Stimulated activated CD8-positive, alpha-beta memory T cell treated with anti-CD3 and anti-CD28 coated beads, Interleukin-12 subunit alpha, Interleukin-12 subunit beta, amount 100 ng/mL, for 24 hours (primary cell): ENCODE results near the gene NDUFS6.
"Not testable (repeated sequence)": the region's sequence is repeated elsewhere in the genome, so short reads cannot be mapped to it uniquely, and the experiment has no call there.

Experiments
- DNase-seq: peaks from one replicate; pipeline ENCODE4 v3.0.0-alpha.2; 2020; ENCODE audit errors: extremely low read depth

Gene NDUFS6

DNA sequence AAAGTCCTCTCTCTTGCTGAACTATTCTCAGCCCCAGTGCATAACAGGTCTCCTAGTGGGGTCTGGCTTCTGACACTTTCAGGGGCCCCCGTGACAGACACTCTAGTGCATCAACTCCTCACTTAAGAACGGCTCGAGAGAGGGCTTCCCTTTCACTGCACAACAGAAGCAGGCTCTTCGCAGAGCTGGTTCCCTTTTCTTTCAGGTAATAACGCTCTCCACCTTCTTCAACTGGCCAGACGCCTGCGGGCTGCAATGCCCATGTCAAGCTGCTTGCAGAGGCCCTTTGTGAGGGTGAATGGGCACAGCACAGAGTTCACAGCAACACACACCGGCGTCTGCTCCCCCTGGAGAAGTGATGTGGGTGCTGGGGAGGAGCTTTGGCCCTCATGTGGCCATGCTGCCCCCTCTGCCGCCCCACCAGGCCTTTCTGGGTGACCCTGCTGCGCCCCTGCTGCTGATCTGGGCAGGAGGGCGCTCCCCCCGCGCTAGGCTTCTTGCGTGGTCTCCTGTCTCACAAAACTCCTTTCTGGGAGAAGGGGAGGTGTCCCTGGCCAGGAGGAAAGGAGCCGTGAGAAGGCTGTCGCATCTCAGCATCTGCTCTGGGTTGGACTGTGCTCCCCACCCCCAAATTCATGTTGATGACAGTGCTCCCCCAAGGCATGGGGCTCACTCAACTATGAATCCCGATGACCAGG lies 4.0 kb upstream of the NDUFS6 start:
- no peak for DNase-seq

DNA sequence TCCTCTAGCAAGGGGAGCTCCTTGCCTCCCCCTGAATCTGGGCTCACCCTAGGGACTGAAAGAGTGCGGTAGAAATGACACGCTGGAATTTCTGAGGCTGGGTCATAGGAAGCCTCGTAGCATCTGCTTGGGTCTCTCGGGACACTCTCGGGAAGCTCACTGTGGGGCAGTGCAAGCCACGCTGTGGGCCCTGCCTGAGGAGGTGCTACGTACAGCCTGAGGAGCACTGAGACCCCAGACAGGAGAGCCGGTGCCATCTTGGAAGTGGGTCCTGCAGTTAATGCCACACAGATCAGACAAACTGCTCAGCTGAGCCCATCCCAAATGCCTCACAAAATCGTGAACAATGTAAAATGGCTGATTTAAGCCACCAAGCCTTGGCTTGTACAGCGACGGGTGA lies 3.4 kb upstream of the NDUFS6 start:
- no peak for DNase-seq

DNA sequence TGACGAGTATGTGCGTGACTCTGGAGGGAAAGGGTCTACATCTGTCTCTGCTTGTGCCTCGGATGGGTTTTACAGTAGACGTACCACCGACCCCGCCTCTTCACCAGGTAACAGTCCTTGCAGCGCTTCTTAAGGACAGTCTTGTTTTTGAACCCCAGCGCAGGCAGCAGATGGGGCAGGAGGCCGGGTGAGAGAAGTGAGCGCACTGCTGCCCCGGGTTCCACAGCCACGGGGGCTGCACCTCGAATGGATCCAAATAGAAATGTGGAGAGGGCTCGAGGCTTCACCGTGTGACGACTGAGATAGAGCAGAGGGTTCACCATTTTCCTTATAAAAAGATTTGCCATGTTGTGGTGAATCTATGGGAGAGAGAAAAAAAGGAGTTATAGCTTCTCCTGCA lies 2.6 kb upstream of the NDUFS6 start:
- not testable (repeated sequence) for DNase-seq

DNA sequence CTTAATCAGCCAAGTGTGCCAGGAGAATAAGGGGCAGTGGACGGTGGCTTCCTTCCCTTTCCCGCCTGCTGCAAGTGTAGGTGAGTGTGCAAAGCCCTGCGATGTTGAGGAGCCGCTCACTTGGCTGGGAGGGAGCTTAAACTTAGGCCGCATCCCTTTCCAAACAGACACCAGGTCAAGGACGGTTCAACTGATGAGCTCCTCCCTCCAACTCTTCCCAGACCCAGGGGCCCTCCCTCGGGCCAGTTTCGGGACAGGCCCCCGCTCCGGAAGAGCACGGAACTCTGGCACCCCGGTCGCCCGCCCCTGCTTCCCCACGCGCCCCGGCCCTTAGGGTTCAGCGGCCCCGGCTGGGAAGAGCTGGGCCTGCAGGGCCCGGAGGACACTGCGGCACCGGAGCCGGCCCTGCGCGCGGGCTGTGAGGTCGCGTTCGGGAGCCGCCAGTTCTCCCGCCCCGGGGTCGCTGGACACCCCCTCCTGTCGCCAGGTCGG lies 2.1 kb upstream of the NDUFS6 start:
- no peak for DNase-seq

DNA sequence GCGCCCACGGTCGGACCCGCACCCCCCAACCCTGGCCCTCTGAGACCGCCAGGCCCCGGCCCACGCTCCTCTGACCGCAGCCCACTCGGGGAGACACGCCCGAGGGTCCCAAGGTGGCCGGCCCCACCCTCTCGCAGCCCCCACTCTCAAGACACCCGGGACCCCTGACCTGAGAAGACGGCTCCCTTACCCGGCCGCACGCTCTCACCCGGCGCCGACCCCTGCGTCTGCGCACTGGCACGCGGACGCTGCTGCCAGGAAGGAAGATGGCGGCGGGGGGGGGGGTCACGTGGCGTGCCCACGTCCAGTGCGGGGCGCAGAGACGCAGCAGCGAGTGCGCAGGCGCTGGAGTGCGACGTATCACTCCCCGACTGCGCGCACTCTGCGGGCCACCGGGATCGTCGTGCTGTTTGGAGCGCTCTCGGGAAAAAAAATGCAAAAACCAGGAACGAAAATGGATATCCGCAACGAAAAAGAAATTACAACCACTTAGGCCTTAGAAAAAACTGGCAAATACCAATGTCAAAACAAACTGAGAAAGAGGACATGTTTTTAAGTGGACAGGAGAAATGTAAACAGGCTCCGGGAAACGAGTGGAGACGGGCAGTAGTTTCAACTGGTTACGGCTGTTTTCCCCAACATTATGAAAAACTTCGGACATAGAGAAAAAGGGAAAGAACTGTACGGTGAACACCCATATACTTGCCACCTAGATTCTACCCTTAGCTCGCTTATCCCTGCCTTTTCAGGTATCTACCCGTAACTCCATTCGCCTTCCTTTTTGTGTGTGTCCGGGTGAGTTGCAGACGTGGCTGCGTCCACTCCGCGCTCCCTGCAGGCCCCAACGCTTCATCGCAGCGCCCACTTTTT lies 1.4 kb upstream of the NDUFS6 start, which contains the start of gene MRPL36:
TSS of gene MRPL36 (minus strand) at position 236 of the 870 bp plus-strand sequence. CDS start 902 bp downstream, outside the sequence.
- DNase-seq = peak; percentile 92

DNA sequence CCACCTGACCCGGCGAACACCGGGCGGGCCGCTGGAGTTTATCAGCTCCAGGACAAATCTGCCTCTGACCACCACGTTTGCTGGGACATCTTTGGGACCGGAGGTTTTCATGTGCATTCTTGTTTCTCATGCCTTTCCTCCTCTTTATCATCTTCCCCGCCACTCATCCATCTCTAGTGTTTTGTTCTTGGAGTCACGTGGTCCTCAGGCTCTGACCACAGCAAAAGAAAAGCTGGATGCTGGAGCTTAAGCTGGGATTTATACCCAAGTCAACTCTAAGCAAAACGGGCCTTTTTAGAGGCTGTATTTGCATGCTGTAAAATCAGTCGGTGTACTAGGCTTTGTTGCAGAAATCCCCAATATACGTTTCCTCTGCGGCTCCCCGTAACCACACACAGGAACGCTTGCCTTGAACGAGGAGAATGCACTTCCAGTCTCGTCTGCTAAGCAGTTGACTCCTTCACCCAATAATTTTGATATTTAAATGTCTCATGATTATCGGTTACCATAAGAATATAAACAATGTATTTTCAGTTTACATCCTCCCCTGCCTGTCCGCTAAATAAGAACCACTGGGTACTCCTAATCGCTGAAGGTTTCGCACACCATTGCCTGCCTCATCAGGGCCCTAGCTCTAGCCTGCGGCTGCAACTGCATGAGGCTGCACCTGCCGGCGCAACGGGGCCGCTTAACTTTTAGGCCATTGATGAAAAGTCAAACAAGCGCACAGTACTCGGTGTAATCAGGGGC lies 560 bp upstream of the NDUFS6 start:
- DNase-seq = no peak

DNA sequence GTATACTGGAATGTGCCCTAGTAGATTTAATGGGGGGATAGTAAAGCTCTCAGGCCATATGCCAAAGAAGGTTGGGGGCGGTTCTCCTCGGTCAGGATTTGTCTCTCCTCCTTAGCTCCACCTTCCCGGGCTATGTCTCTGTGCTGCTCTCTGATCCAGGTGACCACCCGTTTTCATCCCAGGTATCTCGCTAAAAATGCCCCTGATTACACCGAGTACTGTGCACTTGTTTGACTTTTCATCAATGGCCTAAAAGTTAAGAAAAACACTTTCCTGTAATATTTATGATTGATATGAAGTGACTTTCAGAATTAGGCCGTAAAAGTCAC lies 724 bp downstream of the NDUFS6 start:
- no peak for DNase-seq

DNA sequence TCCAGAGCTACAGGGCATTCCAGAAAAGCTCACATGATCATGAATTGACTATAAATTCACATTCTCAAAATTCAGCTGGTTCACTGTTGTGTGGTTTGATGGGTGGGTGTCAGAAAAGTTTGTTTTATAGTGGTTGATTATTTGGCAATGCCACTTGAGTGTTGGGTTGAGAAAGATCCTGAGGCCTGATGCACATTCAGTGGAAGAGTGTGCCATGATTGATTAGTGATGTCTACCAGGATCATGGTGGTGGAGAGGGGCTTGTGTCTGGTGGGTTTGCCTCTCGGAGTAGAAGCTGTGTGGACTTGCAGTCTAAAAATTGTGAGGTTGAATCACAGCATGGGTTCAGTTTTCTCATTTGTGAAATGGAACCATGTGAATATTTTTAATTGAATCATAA lies 2.0 kb downstream of the NDUFS6 start:
- no peak for DNase-seq

DNA sequence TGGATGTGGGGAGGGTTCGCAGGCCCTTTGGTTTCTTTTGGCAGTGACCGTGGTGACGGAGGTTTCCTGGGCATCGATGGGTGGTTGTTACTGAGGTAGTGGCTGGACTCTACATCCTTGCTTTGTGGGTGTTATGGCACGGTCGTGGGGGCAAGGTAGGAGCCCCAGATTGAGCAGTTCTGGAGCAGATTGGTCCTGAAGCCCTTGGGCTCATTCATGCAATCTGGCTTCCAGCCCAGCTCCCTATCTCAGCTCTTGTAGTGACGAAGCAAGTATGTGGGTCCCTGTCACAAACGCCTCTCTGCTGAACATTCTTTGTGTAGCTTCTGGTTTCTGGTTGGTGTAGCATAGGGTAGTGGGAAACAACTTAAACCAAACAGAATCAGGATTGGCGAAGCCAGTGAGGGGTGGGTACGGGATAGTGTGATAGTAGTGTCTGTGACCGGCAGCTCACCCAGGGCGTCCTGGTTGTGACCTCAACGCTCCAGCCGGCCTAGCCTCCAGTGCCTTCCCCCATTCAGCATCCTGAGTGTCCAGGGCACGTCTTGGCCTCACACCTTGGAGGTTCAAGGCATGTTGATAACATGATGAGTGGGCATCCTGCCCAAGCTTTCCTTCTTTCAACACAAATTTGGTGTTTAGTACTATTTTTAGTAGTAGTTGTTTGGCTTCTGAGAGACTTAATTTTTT lies 2.9 kb downstream of the NDUFS6 start:
- DNase-seq = no peak

DNA sequence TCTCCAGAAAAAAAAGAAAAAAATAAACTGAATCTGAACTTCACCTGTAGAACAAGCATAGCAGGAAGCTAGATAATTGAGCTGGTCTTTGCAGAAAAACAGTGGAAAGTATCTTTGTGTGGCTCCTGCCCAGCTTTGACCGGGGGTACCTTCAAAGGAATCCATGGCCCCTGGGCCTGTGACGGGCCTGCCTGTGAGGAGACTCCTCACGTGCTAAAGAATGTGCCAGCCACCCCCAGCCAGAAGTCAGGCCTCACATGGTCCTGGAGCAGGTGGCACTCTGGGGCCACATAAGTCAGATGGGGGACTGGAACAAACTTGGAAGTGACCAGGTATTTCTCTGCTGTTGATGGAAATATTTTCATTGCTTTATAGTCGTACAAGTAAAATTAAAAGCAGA lies 4.1 kb downstream of the NDUFS6 start:
- no peak for DNase-seq

DNA sequence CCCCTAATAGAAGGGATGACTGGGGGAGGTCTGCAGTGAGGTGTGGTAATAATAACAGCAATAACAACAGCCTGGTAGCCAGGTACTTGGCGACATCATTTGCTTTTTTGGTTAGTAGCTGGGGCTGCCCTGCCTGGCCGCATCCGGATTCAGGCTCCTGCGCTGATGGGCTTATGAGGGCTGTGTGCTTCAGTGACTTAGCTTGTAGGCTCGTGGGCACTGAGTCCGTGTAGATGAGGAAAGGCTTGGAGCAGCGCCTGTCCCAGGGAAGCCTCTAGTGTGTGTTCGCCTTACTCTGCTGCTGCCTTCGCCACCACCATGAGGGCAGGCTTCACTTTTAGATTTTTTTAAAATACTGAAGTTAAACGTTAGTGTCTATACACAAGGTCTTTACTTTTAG lies 4.5 kb downstream of the NDUFS6 start:
- no peak for DNase-seq

DNA sequence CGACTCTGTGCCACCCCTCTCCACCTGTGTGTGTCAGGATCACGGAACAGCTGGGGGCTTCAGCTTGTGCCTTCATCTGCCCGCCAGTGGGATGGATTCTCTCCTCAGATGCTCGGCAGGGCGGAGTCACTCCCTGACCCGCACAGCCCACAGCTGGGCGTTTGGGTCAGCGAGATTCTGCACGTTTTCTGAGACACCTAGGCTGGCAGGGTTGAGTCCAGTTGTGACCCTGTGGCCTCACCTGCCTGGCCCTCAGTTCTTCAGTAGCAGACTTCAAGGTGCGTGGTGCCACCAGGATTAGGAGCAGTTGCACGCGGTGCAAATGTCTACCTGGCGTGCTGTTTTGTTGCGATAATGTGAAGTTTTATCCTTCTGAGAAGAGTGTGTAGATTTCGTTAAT lies 5.0 kb downstream of the NDUFS6 start:
- no peak for DNase-seq

DNA sequence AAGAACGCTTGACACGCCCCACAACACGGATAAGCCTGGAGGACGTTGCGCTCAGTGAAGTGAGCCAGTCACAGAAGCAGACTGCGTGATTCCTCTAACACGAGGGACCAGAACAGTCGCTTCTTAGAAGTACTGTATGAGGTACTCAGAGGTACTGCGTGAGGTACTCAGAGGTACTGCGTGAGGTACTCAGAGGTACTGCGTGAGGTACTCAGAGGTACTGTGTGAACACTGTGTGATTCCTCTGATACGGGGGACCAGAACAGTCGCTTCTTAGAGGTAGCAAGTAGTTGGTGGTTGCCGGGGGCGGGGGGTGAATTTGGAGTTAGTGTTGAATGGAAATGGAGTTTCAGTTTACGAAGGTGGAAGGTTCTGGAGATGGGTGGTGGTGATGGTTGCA lies 5.8 kb downstream of the NDUFS6 start:
- DNase-seq = no peak

DNA sequence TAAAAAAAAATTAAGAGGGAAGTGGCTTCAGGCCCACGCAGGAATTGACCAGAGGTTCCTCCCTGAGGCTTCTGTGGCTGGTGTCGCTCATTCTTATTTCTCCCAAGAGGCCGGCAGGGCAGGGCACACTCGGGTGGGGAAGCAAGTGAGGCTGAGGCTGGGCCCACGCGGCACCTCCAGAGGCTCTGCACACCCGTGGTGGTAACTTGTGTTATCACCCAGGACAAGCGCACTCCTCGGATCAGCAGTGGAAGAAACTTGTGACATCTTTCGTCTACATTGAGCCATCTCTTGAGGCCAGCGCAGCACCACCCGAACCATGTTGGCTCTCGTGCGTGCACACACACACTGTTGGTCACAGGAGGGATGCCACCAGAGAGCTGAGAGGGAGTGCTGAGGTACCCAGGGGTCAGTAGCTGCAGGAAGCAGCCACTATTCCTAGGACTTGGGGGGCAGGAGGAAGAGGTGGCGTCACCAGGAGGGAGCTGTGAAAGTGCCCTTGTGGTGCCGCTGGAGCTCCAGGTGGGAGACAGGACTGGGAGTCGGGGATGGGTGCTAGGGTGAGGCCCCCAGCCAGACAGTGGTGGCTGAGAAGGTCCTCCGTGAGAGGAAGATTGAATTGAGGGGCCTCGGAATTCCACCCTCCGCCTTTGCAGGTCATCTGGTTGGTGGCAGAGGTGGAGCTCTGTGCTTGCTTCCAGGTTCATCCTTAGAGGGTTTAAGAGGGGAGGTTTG lies 6.4 kb downstream of the NDUFS6 start:
- DNase-seq = no peak

DNA sequence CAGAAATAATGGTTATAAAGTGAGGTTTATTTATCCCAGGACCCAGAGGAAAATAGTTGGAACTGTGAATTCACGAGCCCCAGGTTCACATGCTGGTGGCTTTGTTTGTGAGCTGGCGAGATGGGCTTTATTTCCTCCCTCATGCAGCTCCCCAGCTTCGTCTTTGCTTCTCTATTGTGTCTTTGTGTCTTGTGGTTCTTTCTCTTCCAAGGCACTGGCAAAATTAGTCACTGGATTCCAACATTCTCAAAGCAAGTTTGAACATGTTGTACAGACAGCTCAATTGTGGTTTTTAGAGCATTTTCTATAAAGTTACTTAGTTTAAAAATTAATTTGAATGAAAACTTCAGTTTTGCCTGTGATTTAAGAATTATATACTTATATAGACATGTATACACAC lies 7.2 kb downstream of the NDUFS6 start:
- no peak for DNase-seq

DNA sequence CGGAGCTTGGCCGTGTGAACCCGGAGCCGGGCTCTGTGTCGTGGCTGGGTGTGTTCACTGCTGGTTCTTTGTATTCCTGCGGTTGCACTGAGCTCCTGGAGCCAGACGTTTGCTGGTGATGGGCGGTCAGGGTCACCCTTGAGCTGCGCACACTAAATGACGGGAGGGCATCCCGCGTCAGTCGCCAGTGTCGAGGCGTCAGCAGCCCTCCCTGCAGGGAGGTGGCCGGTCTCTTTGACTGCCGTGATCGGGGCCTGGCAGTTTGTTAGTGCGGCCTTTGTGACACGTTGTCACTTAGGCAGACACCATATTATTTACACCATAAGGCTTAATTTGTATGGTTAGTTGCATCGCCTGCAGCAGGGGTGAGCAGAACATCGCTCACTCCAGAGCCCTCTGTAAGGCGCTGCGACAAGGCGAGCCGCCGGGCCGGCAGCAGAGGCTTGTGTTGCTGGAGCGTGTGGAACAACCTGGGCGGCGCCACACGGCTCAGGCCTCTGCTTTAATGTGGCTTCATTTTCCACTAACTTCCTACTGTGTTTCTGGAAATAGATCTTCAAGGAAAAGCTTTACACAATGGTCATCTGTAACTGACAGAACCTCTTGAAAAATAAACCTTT lies 8.3 kb downstream of the NDUFS6 start:
- no peak for DNase-seq

DNA sequence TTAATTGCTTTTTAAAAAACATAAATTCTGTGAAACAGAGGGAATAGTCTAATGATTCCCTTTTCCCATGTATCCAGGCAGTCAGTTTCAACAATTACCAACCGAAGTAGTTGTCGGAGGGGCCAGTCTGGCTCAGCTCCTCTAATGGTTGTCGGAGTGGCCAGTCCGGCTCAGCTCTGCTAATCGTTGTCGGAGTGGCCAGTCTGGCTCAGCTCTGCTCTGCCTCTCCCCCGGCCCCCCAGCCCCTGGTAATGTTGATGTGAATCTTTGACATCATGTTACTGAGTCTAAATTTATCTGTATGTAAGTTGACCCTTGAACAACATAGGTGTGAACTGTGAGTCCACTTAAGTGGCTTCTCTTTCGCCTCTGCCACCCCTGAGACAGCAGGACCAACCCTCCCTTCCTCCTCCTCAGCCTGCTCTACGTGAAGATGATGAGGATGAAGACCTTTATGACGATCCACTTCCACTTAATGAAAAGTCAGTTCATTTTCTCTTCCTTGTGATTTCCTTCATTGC lies 9.4 kb downstream of the NDUFS6 start:
- no peak for DNase-seq

DNA sequence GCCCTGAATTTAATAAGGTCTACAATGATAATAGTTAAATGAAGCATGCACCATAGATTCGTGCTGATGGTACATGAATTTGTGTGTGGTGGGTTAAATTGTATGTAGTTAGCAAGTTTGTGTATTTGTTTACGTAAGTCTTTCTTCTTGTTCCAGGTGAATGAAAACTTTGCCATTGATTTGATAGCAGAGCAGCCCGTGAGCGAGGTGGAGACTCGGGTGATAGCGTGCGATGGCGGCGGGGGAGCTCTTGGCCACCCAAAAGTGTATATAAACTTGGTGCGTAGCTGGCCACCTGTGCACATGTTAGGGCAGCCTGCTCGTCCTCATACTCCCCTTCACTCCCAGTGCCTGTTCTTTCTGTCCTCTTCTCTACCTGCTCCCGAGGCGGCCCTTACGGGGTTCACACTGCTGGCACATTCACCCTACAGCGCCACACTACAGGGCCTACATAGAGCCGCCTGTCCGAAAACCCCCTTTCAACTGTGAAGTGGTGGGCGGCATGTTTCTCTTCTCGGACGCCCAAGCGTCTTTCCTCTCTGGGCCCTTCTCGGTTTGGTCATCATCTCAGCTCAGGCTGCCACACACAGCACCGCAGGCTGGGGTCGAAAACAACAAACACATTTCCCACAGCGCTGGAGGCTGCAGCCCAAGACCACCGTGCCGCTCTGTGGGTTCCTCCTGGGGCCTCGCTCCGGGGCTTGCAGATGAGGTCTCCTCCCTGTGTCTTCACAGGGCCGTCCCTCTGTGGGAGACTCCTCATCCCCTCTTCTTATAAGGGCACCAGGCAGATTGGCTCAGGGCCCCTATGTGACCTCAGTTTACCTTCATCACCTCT lies 13.2 kb downstream of the NDUFS6 start:
- DNase-seq = no peak

DNA sequence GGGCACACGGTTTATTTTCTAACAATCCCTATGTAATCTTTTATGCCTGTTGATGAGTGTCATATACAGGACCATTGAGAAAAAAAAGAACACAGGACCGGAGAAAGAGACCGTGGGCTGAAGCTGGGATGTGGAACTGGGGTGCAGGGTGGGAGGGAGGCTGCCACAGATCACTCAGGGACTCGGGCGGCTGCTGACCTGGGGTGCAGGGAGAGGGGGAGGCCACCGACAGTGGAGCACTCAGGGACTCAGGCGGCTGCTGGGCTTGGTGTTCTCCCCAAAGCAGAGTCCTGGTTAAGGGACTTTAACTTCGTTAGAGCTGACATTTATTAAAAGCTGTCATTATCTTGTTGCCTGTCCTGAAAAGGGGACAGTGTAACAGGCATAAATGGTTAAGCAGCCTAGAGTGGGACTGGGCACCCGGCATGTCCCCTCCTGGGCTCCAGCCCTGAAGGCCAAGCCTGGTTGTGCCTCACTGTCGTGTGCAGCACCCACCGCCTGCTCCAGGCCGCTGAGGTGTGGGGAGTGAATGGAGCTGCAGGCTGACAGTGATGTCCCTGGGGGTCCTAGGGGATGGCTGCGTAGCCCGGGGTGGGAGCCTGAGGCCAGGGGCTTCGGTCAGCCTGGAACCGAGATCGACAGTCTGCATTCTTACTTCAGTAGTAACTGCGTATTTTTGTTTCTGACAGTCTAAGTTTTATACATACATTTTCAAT lies 14.0 kb downstream of the NDUFS6 start:
- no peak for DNase-seq
